HepG2 (cell line): ENCODE measurements around the gene RBX1. TPM values are rescaled to one million over a fixed set of nuclear protein-coding genes. Genes with fewer than 3 reads are reported as not detected.

Source experiments
- ATAC-seq: fragments of 200-7000 bp; cut with Tn5 transposase; 3 replicates; pipeline ENCODE4 v1.9.1; 2020; ENCODE audit warnings: mild to moderate bottlenecking, moderate library complexity
- BruUV-seq: library from RNA; stranded (reverse); fragments of 400-500 nt; replicated peaks from 2 replicates; lab custom pipeline; 2021; lab: Mats Ljungman, UMichigan
- CTCF ChIA-PET: fragments of 300-600 bp; formaldehyde crosslinking; extraction: SDS; loops from one replicate; lab custom pipeline; 2021; ENCODE audit warnings: low total read pairs, inconsistent platforms, low intra/inter-chr PET ratio; lab: Yijun Ruan, JAX
- POLR2A ChIA-PET: fragments of 350-600 bp; sonication (Branson Sonifier 250); formaldehyde crosslinking; loops from one replicate; lab custom pipeline; 2020; ENCODE audit warnings: antibody characterized with exemption, inconsistent platforms; lab: Yijun Ruan, JAX
- DNase-seq: peaks from one replicate; pipeline ENCODE4 v3.0.0-alpha.2; 2015; ENCODE audit warnings: low spot score
- FAIRE-seq: peaks from 3 replicates; lab custom pipeline; 2011; peaks lifted over from hg19 to GRCh38; lab: Jason Lieb, UNC
- H2AFZ ChIP-seq: one replicate; pipeline ENCODE4 v1.6.1; 2011; ENCODE audit warnings: low read length, inconsistent platforms
- H3K27ac ChIP-seq: fragments of 300-600 bp; 3 replicates; pipeline ENCODE4 v1.8.0; 2011; ENCODE audit warnings: mixed run types, mild to moderate bottlenecking, mixed read lengths, low read length, inconsistent platforms; ENCODE audit not compliant: insufficient read depth; ENCODE audit errors: extremely low read length
- H3K27me3 ChIP-seq, 2 experiments: fragments of 200-600 bp in 1 of 2; 2 replicates in 1 of 2; 3 replicates in 1 of 2; pipeline versions ENCODE4 v1.6.0 to v1.8.0; 2011; ENCODE audit warnings: low read length in 2 of 2, mild to moderate bottlenecking in 2 of 2, moderate library complexity in 2 of 2, inconsistent platforms in 1 of 2; ENCODE audit not compliant: insufficient read depth in 2 of 2, control insufficient read depth in 1 of 2
- H3K36me3 ChIP-seq, 2 experiments: fragments of 200-600 bp in 1 of 2; replicated peaks in 1 of 2; 2 replicates in 1 of 2; 3 replicates in 1 of 2; pipeline versions ENCODE4 v1.5.1 to v1.8.0; 2011; ENCODE audit warnings: low read length in 2 of 2, inconsistent platforms in 1 of 2; ENCODE audit not compliant: insufficient read depth in 2 of 2, control insufficient read depth in 1 of 2
- H3K4me1 ChIP-seq: 2 replicates; pipeline ENCODE4 v1.5.1; 2012; ENCODE audit warnings: low read length, inconsistent platforms; ENCODE audit not compliant: insufficient read depth
- H3K4me2 ChIP-seq: 2 replicates; pipeline ENCODE4 v1.6.0; 2011; ENCODE audit warnings: low read depth, low read length, inconsistent platforms
- H3K4me3 ChIP-seq, 3 experiments: fragments of 200-600 bp in 1 of 3; sonication (generic), shearing (Covaris generic) in 1 of 3; replicated peaks in 1 of 3; 2 replicates each; pipeline ENCODE4 v1.5.1; 2011 to 2016; ENCODE audit warnings: low read length in 3 of 3, inconsistent platforms in 2 of 3, low read depth in 2 of 3, mild to moderate bottlenecking in 2 of 3, control low read depth in 1 of 3, mixed read lengths in 1 of 3; ENCODE audit not compliant: insufficient read depth in 1 of 3
- H3K79me2 ChIP-seq: one replicate; pipeline ENCODE4 v1.6.1; 2011; ENCODE audit warnings: low read length, inconsistent platforms; ENCODE audit not compliant: insufficient read depth
- H3K9ac ChIP-seq: 2 replicates; pipeline ENCODE4 v1.6.0; 2011; ENCODE audit warnings: mild to moderate bottlenecking, low read depth, low read length, inconsistent platforms; ENCODE audit not compliant: insufficient read depth
- H3K9me3 ChIP-seq: 2 replicates; pipeline ENCODE4 v1.5.1; 2012; ENCODE audit warnings: mild to moderate bottlenecking, low read length
- H4K20me1 ChIP-seq: 2 replicates; pipeline ENCODE4 v1.6.0; 2011; ENCODE audit warnings: inconsistent platforms, mild to moderate bottlenecking, low read length, moderate library complexity; ENCODE audit not compliant: insufficient read depth
- BORCS8-MEF2B ChIP-seq: sonication (generic); formaldehyde crosslinking; IDR thresholded peaks from 2 replicates; pipeline ENCODE4 v1.8.0; 2022; ENCODE audit warnings: mild to moderate bottlenecking, missing genetic modification reagents
- CBFB ChIP-seq: sonication (generic); formaldehyde crosslinking; IDR thresholded peaks from 2 replicates; pipeline ENCODE4 v1.4.0; 2020; ENCODE audit warnings: missing genetic modification reagents
- HNRNPL ChIP-seq: fragments of 200-400 bp; formaldehyde crosslinking; IDR thresholded peaks from 2 replicates; pipeline ENCODE4 v1.6.1; 2017; ENCODE audit warnings: mild to moderate bottlenecking, low read depth, low read length
- MAFF ChIP-seq: IDR thresholded peaks from 2 replicates; pipeline ENCODE4 v1.6.1; 2011; ENCODE audit warnings: low read depth, low read length, improper control_type of control experiment
- MAZ ChIP-seq, 2 experiments: sonication (generic) in 1 of 2; formaldehyde crosslinking in 1 of 2; IDR thresholded peaks; 2 replicates each; pipeline versions ENCODE4 v1.5.0 to v1.6.1; 2012 to 2020; ENCODE audit warnings: low read depth in 2 of 2, mild to moderate bottlenecking in 2 of 2, borderline replicate concordance in 1 of 2, improper control_type of control experiment in 1 of 2, low read length in 1 of 2, missing genetic modification reagents in 1 of 2, moderate library complexity in 1 of 2
- NFE2 ChIP-seq: sonication (generic); formaldehyde crosslinking; IDR thresholded peaks from 2 replicates; pipeline ENCODE4 v1.4.0; 2020; ENCODE audit warnings: missing genetic modification reagents
- RBM22 ChIP-seq: fragments of 200-400 bp; formaldehyde crosslinking; optimal IDR thresholded peaks from 2 replicates; pipeline ENCODE3; 2017; ENCODE audit warnings: mild to moderate bottlenecking, low read length, moderate library complexity
- RFX3 ChIP-seq: IDR thresholded peaks from 2 replicates; pipeline ENCODE4 v1.6.1; 2016; ENCODE audit warnings: missing biosample characterization, missing genetic modification reagents
- SMARCC2 ChIP-seq: fragments of 450-650 bp; IDR thresholded peaks from 2 replicates; pipeline ENCODE4 v1.6.1; 2017; ENCODE audit warnings: antibody characterized with exemption, mild to moderate bottlenecking
- TBX3 ChIP-seq: fragments of 450-650 bp; IDR thresholded peaks from 2 replicates; pipeline ENCODE4 v1.6.1; 2017; ENCODE audit warnings: antibody characterized with exemption, mild to moderate bottlenecking, inconsistent platforms, borderline replicate concordance
- WGBS: methylation state at CpG from one replicate; pipeline ENCODE4 v1.1.6; 2017; ENCODE audit warnings: low lambda C conversion rate; 5-methylcytosine and 5-hydroxymethylcytosine counted together
- in situ Hi-C: cut with HindIII; loops from 2 replicates; pipeline ENCODE4 v1.10.0; 2017; ENCODE audit warnings: low pct_unique_long_range_greater_than_20kb; ENCODE audit not compliant: extremely low pct_ligation_motif_present
- intact Hi-C: fragments of 100-400 bp; cut with micrococcal nuclease; formaldehyde crosslinking; loops from one replicate; pipeline ENCODE4 v1.10.0; 2022; ENCODE audit not compliant: unreplicated experiment
- polyA plus RNA-seq, 8 experiments: library from polyadenylated mRNA; depleted of rRNA in 3 of 8; stranded (reverse) in 7 of 8; unstranded in 1 of 8; fragments of >200 nt; fragmentation: Illumina TruSeq in 4 of 8; extraction: Trizol in 4 of 8; gene quantifications; 2 replicates each; pipeline versions ENCODE4 v1.2.1 to v1.2.3, GENCODE V29; 2011 to 2016; ENCODE audit warnings: low read depth in 4 of 8, missing spikeins in 1 of 8, mixed read lengths in 1 of 8; ENCODE audit not compliant: insufficient read depth in 1 of 8
- total RNA-seq, 5 experiments: library from RNA; depleted of rRNA; stranded (reverse); fragments of >200 nt; fragmentation: Illumina TruSeq; extraction: Trizol; gene quantifications; 2 replicates each; pipeline ENCODE4 v1.2.3, GENCODE V29; 2016; ENCODE audit warnings: low read depth in 1 of 5
- TF ChIP-seq, protein P1 (sequence below): sonication (generic); formaldehyde crosslinking; IDR thresholded peaks from 2 replicates; pipeline ENCODE4 v1.5.0; 2020; ENCODE audit warnings: mild to moderate bottlenecking, missing genetic modification reagents
- TF ChIP-seq, protein P2 (sequence below): IDR thresholded peaks from 2 replicates; pipeline ENCODE4 v1.6.1; 2016; ENCODE audit warnings: low read depth
- TF ChIP-seq, protein P3 (sequence below): fragments of 450-650 bp; IDR thresholded peaks from 2 replicates; pipeline ENCODE4 v1.6.1; 2017; ENCODE audit warnings: mild to moderate bottlenecking

Gene RBX1
- total and polyA plus RNA-seq, 2 of the 13 experiments (the other 11 are each of a cell fraction or from before 2014, with no cell fraction given), result 84.9 to 90.2 TPM

DNA sequence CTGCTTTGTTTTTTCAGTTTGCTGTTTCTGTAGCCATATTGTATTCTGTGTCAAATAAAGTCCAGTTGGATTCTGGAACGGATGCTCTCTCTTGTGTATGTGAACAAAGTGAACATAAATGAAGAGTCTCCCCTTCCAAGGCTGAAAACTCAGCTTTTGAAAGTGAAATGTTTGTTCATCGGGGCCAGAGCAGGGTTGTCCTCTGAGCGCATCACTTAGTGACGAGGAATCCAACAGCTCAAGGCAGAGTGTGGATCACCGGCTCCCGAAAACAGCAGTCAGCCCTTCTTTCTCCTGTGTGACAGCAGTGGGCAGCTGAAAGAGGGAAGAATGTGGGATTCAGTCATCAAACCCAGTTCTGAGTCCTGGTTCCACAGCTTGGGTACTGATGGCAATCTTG is 21.4 kb downstream of the RBX1 start:
- DNase-seq (no peak), ATAC-seq (no peak), FAIRE-seq (no peak)
- Histone ChIP-seq H3K36me3 (peaks cover 4 to 24% of the 10 kb centered on the region in 2 experiments), H4K20me1 (no peaks in the 10 kb centered on the region), H3K4me2 (no peak overlapping the region), H3K4me3 (no peak overlapping the region), H3K27ac (no peak overlapping the region), H3K9ac (no peak overlapping the region), H3K79me2 (no peaks in the 10 kb centered on the region), H3K9me3 (no peaks in the 10 kb centered on the region), H3K27me3 (no peaks in the 10 kb centered on the region; a peak in 1 of 5 replicates), H2AFZ (no peak overlapping the region), H3K4me1 (no peaks in the 10 kb centered on the region)
- intact Hi-C loops (no loop called here), in situ Hi-C loops (no loop called here)
- POLR2A ChIA-PET, result interaction anchor here (1.4 to 2.5 kb wide), 3 partner anchors 12 to 50 kb away, joined by 3 to 13 read pairs (median 4); partner anchors contain the start of gene RBX1
- BruUV-seq, result no TSS peak
- WGBS, result 95% methylated on average over 6 of the region's 6 CpGs
- TF ChIP-seq MAFF, result no peak
- TF ChIP-seq, all 625 proteins: peak for 0
- CTCF ChIA-PET, result no interaction called here

DNA sequence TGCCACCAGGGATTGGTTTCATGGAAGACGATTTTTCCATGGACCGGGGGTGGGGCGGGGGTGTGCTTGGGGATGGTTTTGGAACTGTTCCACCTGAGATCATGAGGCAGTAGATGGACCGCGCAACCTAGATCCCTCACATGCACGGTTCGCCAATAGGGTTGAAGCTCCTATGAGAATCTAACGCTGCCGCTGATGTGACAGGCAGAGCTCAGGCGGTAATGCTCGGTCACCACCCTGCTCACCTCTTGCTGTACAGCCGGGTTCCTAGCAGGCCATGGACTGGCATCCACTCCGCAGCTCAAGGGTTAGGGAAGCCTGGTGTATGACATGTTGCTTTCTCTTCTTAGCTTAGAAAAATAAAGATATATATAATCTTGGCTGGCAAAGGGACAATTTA is 22.0 kb downstream of the RBX1 start:
- peaks cover 2 to 19% of the 10 kb centered on the region in 2 experiments for H3K36me3 ChIP-seq
- H3K4me3 ChIP-seq, result no peak overlapping the region
- H3K27me3 ChIP-seq, result no peaks in the 10 kb centered on the region; a peak in 1 of 5 replicates
- WGBS, result 96% methylated on average over 13 of the region's 13 CpGs
- in situ Hi-C loops (no loop called here), intact Hi-C loops (no loop called here)
- DNase-seq, result no peak
- H2AFZ ChIP-seq, result no peak overlapping the region
- ATAC-seq, result no peak
- FAIRE-seq, result no peak
- no peaks in the 10 kb centered on the region for H3K9me3 ChIP-seq
- ChIA-PET CTCF (no interaction called here), POLR2A (interaction anchor here (0.6 to 2.5 kb wide), 4 partner anchors 11 to 324 kb away, joined by 3 to 13 read pairs (median 4); partner anchors contain the start of gene RBX1)
- no TSS peak for BruUV-seq
- H3K4me2 ChIP-seq, result no peak overlapping the region
- no peaks in the 10 kb centered on the region for H3K79me2 ChIP-seq
- no peaks in the 10 kb centered on the region for H3K4me1 ChIP-seq
- no peak overlapping the region for H3K9ac ChIP-seq
- H3K27ac ChIP-seq, result no peak overlapping the region
- H4K20me1 ChIP-seq, result no peaks in the 10 kb centered on the region
- TF ChIP-seq CBFB, result no peak
- no peak for TF ChIP-seq SMARCC2
- TF ChIP-seq RBM22, result no peak
- TF ChIP-seq, protein P1, sequence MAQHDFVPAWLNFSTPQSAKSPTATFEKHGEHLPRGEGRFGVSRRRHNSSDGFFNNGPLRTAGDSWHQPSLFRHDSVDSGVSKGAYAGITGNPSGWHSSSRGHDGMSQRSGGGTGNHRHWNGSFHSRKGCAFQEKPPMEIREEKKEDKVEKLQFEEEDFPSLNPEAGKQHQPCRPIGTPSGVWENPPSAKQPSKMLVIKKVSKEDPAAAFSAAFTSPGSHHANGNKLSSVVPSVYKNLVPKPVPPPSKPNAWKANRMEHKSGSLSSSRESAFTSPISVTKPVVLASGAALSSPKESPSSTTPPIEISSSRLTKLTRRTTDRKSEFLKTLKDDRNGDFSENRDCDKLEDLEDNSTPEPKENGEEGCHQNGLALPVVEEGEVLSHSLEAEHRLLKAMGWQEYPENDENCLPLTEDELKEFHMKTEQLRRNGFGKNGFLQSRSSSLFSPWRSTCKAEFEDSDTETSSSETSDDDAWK (CRISPR knock-in tag), result no peak
- TF ChIP-seq NFE2 (CRISPR knock-in tag), result no peak
- TF ChIP-seq RFX3, result no peak
- TF ChIP-seq MAZ (IDR thresholded peaks at IDR 0.05; ENCODE audit: borderline replicate concordance, low read depth, low read length), result no peak
- TF ChIP-seq MAZ (CRISPR knock-in tag; IDR thresholded peaks at IDR 0.05; ENCODE audit: low read depth), result no peak
- TF ChIP-seq, protein P2, sequence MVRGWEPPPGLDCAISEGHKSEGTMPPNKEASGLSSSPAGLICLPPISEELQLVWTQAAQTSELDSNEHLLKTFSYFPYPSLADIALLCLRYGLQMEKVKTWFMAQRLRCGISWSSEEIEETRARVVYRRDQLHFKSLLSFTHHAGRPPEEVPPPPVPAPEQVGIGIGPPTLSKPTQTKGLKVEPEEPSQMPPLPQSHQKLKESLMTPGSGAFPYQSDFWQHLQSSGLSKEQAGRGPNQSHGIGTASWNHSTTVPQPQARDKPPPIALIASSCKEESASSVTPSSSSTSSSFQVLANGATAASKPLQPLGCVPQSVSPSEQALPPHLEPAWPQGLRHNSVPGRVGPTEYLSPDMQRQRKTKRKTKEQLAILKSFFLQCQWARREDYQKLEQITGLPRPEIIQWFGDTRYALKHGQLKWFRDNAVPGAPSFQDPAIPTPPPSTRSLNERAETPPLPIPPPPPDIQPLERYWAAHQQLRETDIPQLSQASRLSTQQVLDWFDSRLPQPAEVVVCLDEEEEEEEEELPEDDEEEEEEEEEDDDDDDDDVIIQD (CRISPR knock-in tag), result no peak
- TF ChIP-seq BORCS8-MEF2B (CRISPR knock-in tag), result no peak
- TF ChIP-seq TBX3, result no peak
- TF ChIP-seq, protein P3, sequence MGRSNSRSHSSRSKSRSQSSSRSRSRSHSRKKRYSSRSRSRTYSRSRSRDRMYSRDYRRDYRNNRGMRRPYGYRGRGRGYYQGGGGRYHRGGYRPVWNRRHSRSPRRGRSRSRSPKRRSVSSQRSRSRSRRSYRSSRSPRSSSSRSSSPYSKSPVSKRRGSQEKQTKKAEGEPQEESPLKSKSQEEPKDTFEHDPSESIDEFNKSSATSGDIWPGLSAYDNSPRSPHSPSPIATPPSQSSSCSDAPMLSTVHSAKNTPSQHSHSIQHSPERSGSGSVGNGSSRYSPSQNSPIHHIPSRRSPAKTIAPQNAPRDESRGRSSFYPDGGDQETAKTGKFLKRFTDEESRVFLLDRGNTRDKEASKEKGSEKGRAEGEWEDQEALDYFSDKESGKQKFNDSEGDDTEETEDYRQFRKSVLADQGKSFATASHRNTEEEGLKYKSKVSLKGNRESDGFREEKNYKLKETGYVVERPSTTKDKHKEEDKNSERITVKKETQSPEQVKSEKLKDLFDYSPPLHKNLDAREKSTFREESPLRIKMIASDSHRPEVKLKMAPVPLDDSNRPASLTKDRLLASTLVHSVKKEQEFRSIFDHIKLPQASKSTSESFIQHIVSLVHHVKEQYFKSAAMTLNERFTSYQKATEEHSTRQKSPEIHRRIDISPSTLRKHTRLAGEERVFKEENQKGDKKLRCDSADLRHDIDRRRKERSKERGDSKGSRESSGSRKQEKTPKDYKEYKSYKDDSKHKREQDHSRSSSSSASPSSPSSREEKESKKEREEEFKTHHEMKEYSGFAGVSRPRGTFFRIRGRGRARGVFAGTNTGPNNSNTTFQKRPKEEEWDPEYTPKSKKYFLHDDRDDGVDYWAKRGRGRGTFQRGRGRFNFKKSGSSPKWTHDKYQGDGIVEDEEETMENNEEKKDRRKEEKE, result no peak
- TF ChIP-seq HNRNPL, result no peak
